Mesothelial cell of epicardium (in vitro differentiated cells): ENCODE measurements around the gene WWOX. TPM values are rescaled to one million over a fixed set of nuclear protein-coding genes. Genes with fewer than 3 reads are reported as not detected.

Source experiments
- DNase-seq, 2 experiments: peaks; one replicate each; pipeline ENCODE4 v3.0.0; 2021; ENCODE audit warnings: low spot score in 2 of 2; ENCODE audit not compliant: unreplicated experiment in 2 of 2
- H3K27ac Mint-ChIP-seq: 2 replicates; pipeline ENCODE4 v1.8.0; 2021; ENCODE audit warnings: mixed read lengths
- H3K27me3 Mint-ChIP-seq: 2 replicates; pipeline ENCODE4 v1.8.0; 2021; ENCODE audit warnings: low read depth, mixed read lengths
- H3K36me3 Mint-ChIP-seq: 2 replicates; pipeline ENCODE4 v1.8.0; 2021; ENCODE audit warnings: mixed read lengths
- H3K4me1 Mint-ChIP-seq: 2 replicates; pipeline ENCODE4 v1.8.0; 2021; ENCODE audit warnings: mixed read lengths
- H3K4me3 Mint-ChIP-seq: 2 replicates; pipeline ENCODE4 v1.8.0; 2021; ENCODE audit warnings: mild to moderate bottlenecking, moderate library complexity, mixed read lengths
- H3K9me3 Mint-ChIP-seq: 2 replicates; pipeline ENCODE4 v1.8.0; 2021; ENCODE audit warnings: mixed read lengths
- total RNA-seq: library from RNA; stranded (reverse); gene quantifications from 3 replicates; pipeline ENCODE4 v1.2.1, GENCODE V29; 2021
- TF ChIP-seq, protein P1 (sequence below): fragments of 200-600 bp; sonication (generic); IDR thresholded peaks from one replicate; pipeline ENCODE4 v1.5.0; 2021; ENCODE audit warnings: antibody characterized with exemption; ENCODE audit not compliant: unreplicated experiment

Gene WWOX
- total RNA-seq, 1 donor from 2014 or later, result 29.7 TPM

DNA sequence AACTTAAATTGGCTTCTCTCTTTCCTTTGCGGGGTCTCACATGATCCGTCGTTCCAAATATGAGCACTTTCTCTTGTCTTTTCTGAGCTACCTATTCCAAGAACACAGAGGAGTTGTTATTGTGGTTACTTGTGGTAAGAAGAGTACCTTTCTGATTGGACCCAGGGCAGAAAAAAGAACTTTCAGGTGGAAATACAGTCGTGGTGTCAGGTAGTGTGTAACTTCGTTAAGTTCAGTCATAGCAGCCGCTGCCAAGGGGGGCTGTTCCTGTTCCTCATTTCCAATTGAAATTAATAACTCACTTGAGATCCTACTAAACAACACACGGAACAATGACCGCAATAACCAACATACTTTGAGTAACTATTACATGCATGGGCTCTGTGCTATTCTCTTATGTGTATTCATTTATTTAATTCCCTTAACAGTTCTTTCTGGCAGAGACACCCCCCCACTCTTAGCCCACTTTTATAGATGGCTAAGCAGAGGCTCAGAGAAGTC is 819.4 kb downstream of the WWOX start:
- Mint-ChIP-seq H3K4me3 (no peak overlapping the region), H3K36me3 (peaks cover 4% of the 10 kb centered on the region), H3K27me3 (no peaks in the 10 kb centered on the region), H3K9me3 (peaks cover 16% of the 10 kb centered on the region), H3K4me1 (peaks cover 19% of the 10 kb centered on the region), H3K27ac (no peak overlapping the region)
- DNase-seq, result no peak
- TF ChIP-seq, protein P1, sequence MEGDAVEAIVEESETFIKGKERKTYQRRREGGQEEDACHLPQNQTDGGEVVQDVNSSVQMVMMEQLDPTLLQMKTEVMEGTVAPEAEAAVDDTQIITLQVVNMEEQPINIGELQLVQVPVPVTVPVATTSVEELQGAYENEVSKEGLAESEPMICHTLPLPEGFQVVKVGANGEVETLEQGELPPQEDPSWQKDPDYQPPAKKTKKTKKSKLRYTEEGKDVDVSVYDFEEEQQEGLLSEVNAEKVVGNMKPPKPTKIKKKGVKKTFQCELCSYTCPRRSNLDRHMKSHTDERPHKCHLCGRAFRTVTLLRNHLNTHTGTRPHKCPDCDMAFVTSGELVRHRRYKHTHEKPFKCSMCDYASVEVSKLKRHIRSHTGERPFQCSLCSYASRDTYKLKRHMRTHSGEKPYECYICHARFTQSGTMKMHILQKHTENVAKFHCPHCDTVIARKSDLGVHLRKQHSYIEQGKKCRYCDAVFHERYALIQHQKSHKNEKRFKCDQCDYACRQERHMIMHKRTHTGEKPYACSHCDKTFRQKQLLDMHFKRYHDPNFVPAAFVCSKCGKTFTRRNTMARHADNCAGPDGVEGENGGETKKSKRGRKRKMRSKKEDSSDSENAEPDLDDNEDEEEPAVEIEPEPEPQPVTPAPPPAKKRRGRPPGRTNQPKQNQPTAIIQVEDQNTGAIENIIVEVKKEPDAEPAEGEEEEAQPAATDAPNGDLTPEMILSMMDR, result no peak

DNA sequence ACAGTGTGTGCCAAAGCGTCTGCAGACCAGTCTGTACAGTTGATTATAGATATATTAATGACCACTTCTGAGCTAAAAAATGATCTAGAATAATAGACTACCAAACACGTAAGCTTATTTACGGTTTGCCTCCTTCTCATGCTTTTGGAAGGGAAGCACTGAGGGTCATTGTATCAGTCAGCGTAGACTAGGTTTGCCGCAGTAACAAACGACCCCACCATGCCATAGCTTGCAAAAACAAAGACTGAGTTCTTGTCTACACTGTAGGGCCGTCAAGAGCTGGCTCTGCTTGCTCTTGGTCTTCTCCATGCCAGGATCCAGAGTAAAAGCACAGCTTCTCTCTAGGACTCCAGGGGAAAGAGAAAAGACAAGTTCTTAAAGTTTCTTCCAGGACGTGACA is 820.4 kb downstream of the WWOX start:
- no peak for DNase-seq
- no peak overlapping the region for H3K4me3 Mint-ChIP-seq
- no peak overlapping the region for H3K27ac Mint-ChIP-seq
- H3K36me3 Mint-ChIP-seq, result peaks cover 4% of the 10 kb centered on the region
- TF ChIP-seq, protein P1, result no peak
- no peaks in the 10 kb centered on the region for H3K27me3 Mint-ChIP-seq
- H3K9me3 Mint-ChIP-seq, result peaks cover 23% of the 10 kb centered on the region
- H3K4me1 Mint-ChIP-seq, result peaks cover 19% of the 10 kb centered on the region

DNA sequence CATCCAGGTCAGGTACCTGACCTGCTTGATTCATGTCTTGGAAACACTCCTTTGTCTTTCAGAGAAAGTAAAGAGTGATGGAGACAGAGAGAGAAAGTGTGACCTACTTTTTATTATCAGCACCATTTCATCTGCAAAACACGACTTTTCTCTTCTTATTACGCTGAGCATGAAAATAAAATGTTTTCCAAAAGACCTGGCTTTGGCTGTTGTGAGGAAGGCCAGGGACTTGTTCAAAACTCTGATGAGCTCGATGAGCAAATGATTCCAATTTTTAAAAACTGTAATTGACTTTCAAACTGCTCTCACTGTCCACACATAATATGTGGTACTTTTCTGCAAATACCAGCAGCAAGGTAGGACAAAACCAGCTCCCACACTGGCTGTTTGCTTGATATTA is 821.2 kb downstream of the WWOX start:
- Mint-ChIP-seq H3K27me3 (no peaks in the 10 kb centered on the region), H3K9me3 (peaks cover 23% of the 10 kb centered on the region), H3K4me3 (no peak overlapping the region), H3K36me3 (peaks cover 4% of the 10 kb centered on the region), H3K4me1 (peaks cover 18% of the 10 kb centered on the region), H3K27ac (no peak overlapping the region)
- DNase-seq, result no peak
- TF ChIP-seq, protein P1, result no peak

DNA sequence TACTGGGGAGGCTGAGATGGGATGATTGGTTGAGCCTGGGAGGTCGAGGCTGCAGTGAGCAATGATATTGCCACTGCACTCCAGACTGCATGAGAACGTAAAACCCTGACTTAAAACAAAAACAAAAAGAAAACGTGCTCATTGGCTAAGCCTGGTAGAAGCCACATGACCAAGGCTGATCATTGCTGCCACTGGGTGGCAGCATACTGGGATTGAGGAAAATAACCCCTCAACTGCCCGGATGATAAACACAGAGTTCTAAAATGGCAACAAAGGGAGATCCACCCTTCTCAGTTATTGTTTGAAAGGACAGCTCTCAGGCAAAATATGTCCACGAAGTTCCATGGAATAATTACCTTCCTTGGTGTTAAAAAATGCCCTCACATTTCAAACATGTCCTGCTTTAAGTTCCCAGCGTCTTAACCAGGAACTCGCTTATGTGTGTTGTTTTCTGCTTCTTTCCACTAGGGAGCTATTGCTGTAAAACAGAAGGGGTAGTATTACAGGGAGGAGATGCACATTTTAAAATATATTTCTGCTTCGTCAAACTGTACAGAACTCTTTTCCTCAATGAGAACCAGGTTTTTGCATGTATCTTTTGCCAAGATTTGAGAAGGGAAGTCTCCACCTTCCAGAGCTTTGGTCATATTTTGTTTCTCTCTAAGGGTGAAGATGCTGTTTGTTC is 825.8 kb downstream of the WWOX start:
- Mint-ChIP-seq H3K27ac (no peak overlapping the region), H3K36me3 (peaks cover 4% of the 10 kb centered on the region), H3K9me3 (peaks cover 23% of the 10 kb centered on the region), H3K4me1 (peaks cover 8% of the 10 kb centered on the region), H3K27me3 (no peaks in the 10 kb centered on the region), H3K4me3 (no peak overlapping the region)
- TF ChIP-seq, protein P1, result peak; percentile 34
- no peak for DNase-seq

DNA sequence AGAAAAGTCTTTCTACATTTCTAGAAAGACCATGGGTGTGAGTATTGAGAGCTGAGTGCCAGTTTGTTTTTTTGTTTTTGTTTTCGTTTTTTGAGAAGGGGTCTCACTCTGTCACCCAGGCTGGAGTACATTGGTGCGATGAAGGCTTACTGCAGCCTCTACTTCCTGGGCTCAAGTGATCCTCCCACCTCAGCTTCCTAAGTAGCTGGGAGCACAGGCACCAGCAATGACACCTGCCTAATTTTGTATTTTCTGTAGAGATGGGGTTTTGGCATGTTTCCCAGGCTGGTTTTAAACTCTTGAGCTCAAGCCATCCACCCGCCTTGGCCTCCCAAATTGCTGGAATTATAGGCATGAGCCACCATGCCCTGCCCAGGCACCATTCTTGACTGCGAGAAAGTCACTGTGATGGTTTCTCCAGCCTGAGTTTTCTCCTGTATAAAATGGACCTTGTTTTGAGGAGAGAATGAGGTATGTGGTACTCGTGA is 827.3 kb downstream of the WWOX start:
- no peak for DNase-seq
- Mint-ChIP-seq H3K4me1 (peaks cover 6% of the 10 kb centered on the region), H3K36me3 (peaks cover under 1% of the 10 kb centered on the region), H3K4me3 (no peak overlapping the region), H3K27ac (no peak overlapping the region), H3K27me3 (no peaks in the 10 kb centered on the region), H3K9me3 (peaks cover 15% of the 10 kb centered on the region)
- TF ChIP-seq, protein P1, result no peak
